Measurements from ENCODE around the gene INVS. TPM values are rescaled to one million over a fixed set of nuclear protein-coding genes. Genes with fewer than 3 reads are reported as not detected.

The INVS gene
- total RNA-seq, 2 donors from 2014 or later = 17.7 to 29.7 TPM

- Histone ChIP-seq H3K27me3 (replicated peaks; ENCODE audit: insufficient read depth) (no peaks in the 10 kb centered on the region), H3K4me1 (replicated peaks) (peaks cover 17% of the 10 kb centered on the region), H3K4me3 (peak overlapping the region; percentile 90 to 91), H3K36me3 (no peaks in the 10 kb centered on the region), H3K27ac (peak overlapping the region; percentile 83), H3K9me3 (no peaks in the 10 kb centered on the region)
- TF ChIP-seq POLR2A (IDR thresholded peaks at IDR 0.05) = no peak
- TF ChIP-seq POLR2AphosphoS5 (IDR thresholded peaks at IDR 0.05) = peak; percentile 19
- intact Hi-C loops (cut with DNase I) = loop anchor here (10.0 kb wide), 1 partner anchor 273 kb away; the partner anchor contains the start of gene NR4A3
- WGBS = under 1% methylated on average over 37 of the region's 37 CpGs
- DNase-seq (ENCODE audit: low spot score) = peak; percentile 64
These were observed 777 bp upstream of the INVS start for GRCh38 chr9:100098046-100098886.

GRCh38 chr9:100099722-100100042, 639 bp downstream of the INVS start:
- WGBS = 8% methylated on average over 10 of the region's 10 CpGs
- Histone ChIP-seq H3K9me3 (no peaks in the 10 kb centered on the region), H3K36me3 (no peaks in the 10 kb centered on the region), H3K27ac (peak overlapping the region; percentile 83), H3K27me3 (replicated peaks; ENCODE audit: insufficient read depth) (no peaks in the 10 kb centered on the region), H3K4me1 (replicated peaks) (peaks cover 17% of the 10 kb centered on the region), H3K4me3 (peak overlapping the region; percentile 90 to 91)
- DNase-seq (ENCODE audit: low spot score) = no peak
- intact Hi-C loops (cut with DNase I) = loop anchor here (10.0 kb wide), 2 partner anchors 275 to 835 kb away; partner anchors contain the start of gene NR4A3
- no peak for TF ChIP-seq CTCF (IDR thresholded peaks at IDR 0.05)
- TF ChIP-seq POLR2AphosphoS5 (IDR thresholded peaks at IDR 0.05) = no peak
- TF ChIP-seq POLR2A (IDR thresholded peaks at IDR 0.05) = no peak

GRCh38 chr9:100100146-100100667, 1.2 kb downstream of the INVS start:
- peaks cover 0 to 2% of the 10 kb centered on the region in 2 donors for H3K36me3 ChIP-seq
- DNase-seq (ENCODE audit: low spot score) = no peak
- intact Hi-C loops (cut with DNase I) = loop anchor here (10.0 kb wide), 1 partner anchor 835 kb away; no protein-coding TSS in a partner anchor
- H3K4me3 ChIP-seq = no peak overlapping the region
- H3K27me3 ChIP-seq (replicated peaks; ENCODE audit: insufficient read depth) = no peaks in the 10 kb centered on the region
- peak overlapping the region; percentile 83 for H3K27ac ChIP-seq
- TF ChIP-seq POLR2AphosphoS5 (IDR thresholded peaks at IDR 0.05) (no peak), POLR2A (IDR thresholded peaks at IDR 0.05) (no peak), CTCF (IDR thresholded peaks at IDR 0.05) (no peak)
- WGBS = 72% methylated on average over 2 of the region's 2 CpGs
- H3K4me1 ChIP-seq (replicated peaks) = peaks cover 17% of the 10 kb centered on the region
- H3K9me3 ChIP-seq = no peaks in the 10 kb centered on the region

GRCh38 chr9:100101608-100102007, 2.6 kb downstream of the INVS start:
- WGBS = 89% methylated on average over 6 of the region's 6 CpGs
- TF ChIP-seq CTCF (IDR thresholded peaks at IDR 0.05) = no peak
- TF ChIP-seq POLR2AphosphoS5 (IDR thresholded peaks at IDR 0.05) = no peak
- TF ChIP-seq POLR2A (IDR thresholded peaks at IDR 0.05) = no peak
- no peak for DNase-seq (ENCODE audit: low spot score)
- no peaks in the 10 kb centered on the region for H3K9me3 ChIP-seq
- peaks cover 17% of the 10 kb centered on the region for H3K4me1 ChIP-seq (replicated peaks)
- intact Hi-C loops (cut with DNase I) = loop anchor here (10.0 kb wide), 1 partner anchor 837 kb away; no protein-coding TSS in a partner anchor
- H3K27me3 ChIP-seq (replicated peaks; ENCODE audit: insufficient read depth) = no peaks in the 10 kb centered on the region
- no peak overlapping the region for H3K4me3 ChIP-seq
- H3K36me3 ChIP-seq = peaks cover 0 to 6% of the 10 kb centered on the region in 2 donors
- no peak overlapping the region for H3K27ac ChIP-seq

- TF ChIP-seq CTCF (IDR thresholded peaks at IDR 0.05) = no peak
- intact Hi-C loops (cut with DNase I) = loop anchor here (10.0 kb wide), 1 partner anchor 840 kb away; no protein-coding TSS in a partner anchor
These were observed 5.3 kb downstream of the INVS start for GRCh38 chr9:100104314-100104713.

More at GRCh38 chr9:100104314-100104713, 5.3 kb downstream of the INVS start:
- H3K27ac ChIP-seq = no peak overlapping the region
- H3K4me1 ChIP-seq (replicated peaks) = peaks cover 5% of the 10 kb centered on the region
- no peaks in the 10 kb centered on the region for H3K9me3 ChIP-seq
- no peak for DNase-seq (ENCODE audit: low spot score)
- H3K36me3 ChIP-seq = peaks cover 0 to 6% of the 10 kb centered on the region in 2 donors
- no peak overlapping the region for H3K4me3 ChIP-seq
- WGBS = 94% methylated on average over 4 of the region's 4 CpGs
- H3K27me3 ChIP-seq (replicated peaks; ENCODE audit: insufficient read depth) = no peaks in the 10 kb centered on the region

Data from prostate gland (tissue), 2 donors.